IPS-18c (cell line): ENCODE measurements around the gene SERF1B.
"Not testable (repeated sequence)": the region's sequence is repeated elsewhere in the genome, so short reads cannot be mapped to it uniquely, and the experiment has no call there.

Experiments used
- H3K4me3 ChIP-seq: 2 replicates; pipeline ENCODE4 v1.7.0; 2013; ENCODE audit warnings: low read depth, mild to moderate bottlenecking, low read length, moderate library complexity; ENCODE audit not compliant: insufficient read depth
- H3K9me3 ChIP-seq: one replicate; pipeline ENCODE4 v1.6.1; 2013; ENCODE audit warnings: mild to moderate bottlenecking, low read length, moderate library complexity; ENCODE audit not compliant: control insufficient read depth, insufficient read depth

The SERF1B gene

DNA sequence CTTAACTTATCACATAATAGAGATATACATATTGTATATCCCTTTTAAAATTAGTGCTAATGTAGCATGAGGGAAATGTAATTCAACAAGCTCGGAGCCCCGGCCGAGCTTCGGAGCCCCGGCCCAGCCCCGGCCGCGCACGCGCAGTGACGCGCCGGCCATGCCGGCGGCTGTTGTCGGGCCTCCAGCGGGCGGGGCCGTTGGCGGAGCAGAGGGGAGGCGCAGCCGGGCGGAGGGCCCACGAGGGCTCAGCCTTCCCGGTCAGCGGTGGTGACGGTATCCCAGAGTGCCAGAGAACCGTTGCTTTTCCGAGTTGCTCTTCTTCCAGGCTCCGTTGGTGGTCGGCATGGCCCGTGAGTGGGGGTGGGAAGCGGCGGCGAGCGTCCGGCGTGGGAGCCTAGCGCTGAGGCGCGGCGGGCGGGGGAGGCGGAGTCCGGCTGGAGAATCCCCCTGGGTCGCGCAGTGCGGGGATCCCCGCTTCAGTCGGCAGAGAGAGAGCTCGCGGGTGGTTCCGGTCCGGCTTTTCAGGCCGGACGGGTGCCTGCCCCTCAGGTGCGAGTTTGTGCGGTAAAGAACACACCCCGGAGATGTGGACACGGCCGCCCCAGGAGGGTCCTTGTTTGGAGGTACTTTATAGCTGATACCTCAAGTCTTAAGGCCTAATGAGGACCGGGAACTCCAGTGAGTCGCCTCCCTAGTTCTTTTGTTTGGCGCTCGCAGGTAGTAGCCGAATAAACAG is at the start of gene SERF1B:
Gene SERF1B (plus strand): TSS at position 146 of the 739 bp plus-strand sequence. CDS start 201 bp downstream, at position 347.
- not testable (repeated sequence) for H3K9me3 ChIP-seq, H3K4me3 ChIP-seq

DNA sequence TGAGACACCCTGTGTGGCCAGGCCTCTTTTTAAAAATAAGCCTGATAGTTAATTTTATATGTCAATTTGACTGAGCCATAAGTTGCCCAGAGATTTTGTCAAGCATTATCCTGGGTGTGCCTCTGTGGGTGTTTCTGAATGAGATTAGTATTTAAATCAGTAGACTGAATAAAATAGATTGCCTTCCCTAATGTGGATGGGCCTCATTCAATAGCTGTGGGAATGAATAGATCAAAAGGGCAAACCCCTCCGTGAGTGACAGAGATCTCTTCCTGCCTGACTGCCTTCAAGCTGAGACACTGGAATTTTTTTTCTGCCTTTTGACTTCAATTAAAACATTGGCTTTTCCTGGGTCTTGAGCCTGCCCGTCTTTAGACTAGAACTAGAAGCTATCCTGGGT is 33.3 kb upstream of the SERF1B start:
- H3K9me3 ChIP-seq, H3K4me3 ChIP-seq: not testable (repeated sequence)

DNA sequence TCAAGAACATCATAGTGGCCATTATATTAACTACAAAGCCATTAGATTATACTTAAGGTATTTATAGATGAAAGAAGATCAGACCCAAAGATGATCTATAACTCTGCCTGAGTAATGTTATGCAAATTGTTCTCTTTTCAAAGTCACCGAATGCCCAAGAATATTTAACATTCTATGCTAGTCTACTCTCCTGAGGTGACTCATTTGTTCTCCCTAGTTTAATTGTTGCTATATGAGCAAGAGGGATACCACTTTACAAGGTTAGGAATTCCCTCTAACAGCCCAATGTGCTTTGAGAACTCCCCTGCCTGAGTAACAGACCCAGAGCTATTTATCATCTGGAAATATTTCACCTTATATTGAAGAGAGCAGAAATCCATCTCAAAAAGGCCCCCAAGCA is 29.5 kb upstream of the SERF1B start:
- not testable (repeated sequence) for H3K9me3 ChIP-seq, H3K4me3 ChIP-seq

DNA sequence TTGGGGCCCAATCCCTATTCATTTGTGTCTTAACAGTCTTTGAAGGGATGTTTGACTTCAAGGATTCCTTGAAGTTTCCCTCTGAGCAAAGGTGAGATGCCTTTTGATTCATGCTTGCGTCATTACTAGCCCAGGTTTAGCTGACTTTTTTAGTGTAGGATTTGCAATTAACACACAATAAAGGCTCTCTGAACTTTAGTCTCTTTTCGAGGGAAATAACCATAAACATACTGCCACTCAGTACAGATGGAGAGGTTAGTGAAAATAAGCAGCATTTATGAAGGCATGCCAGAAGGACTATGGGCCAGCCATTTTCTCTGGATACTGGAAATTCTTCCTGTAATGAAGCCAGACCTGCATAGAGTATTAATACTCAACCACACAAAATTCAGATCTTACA is 4.4 kb upstream of the SERF1B start:
- H3K4me3 ChIP-seq, H3K9me3 ChIP-seq: not testable (repeated sequence)

DNA sequence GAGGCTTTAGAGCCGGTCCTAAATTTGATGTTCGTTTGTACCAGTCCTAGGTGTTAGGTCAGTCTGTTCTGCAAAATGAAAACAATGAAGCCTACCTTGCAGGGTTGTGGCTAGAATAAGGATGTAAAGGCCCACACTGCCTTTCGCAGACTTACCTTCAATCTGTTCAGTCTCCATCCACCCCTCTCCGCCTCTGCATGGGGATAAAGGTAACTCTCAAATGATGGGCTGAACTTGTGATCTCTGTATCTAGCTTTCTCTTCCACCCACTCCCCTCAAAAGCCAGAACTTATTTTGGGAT is 744 bp downstream of the SERF1B start:
- H3K9me3 ChIP-seq = not testable (repeated sequence)

DNA sequence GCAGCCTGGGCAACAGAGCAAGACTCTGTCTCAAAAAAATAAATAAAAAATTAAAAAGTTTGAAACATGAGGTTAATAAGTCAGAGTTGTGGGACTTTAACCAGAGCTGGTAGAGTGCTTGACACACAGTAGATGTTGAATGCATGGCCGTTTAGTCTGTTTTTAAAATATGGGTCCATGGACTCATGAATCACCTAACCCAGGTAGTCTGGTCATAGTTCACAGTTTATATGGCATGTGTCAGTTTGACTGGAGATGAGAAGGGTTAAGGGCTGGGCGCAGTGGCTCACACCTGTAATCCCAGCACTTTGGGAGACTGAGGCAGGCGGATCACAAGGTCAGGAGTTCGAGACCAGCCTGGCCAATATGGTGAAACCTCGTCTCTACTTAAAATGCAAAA is 6.2 kb downstream of the SERF1B start:
- H3K9me3 ChIP-seq, H3K4me3 ChIP-seq: not testable (repeated sequence)

More for the DNA sequence above, 744 bp downstream of the SERF1B start:
- H3K4me3 ChIP-seq = not testable (repeated sequence)

DNA sequence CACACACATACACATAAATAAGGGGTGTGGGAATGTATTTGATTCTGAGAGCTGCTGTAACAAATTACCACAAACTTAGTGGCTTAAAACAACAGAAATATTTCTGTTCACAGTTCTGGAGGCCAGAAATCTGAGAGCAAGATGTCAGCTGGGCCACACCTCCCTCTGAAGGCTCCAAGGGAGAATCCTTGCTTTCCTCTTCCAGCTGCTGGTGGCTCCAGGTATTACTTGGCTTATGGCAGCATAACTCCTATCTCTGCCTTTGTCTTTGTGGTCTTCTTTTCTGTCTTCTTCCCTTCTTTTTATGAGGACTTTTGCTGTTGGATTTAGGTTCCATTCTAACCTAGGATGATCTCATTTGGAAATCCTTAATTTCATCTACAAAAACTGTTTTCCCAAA is 16.4 kb downstream of the SERF1B start:
- H3K9me3 ChIP-seq, H3K4me3 ChIP-seq: not testable (repeated sequence)

DNA sequence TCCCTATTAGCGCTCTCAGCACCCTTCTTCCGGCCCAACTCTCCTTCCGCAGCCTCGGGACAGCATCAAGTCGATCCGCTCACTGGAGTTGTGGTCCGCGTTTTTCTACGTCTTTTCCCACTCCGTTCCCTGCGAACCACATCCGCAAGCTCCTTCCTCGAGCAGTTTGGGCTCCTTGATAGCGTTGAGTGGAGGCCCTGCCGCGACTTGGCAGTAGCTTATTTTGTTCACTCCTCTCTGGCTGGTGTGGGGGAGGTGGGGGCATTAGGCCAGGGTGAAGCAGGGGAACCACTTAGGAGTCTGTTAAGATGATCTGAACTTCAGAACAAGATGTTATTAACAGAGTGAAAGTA is 24.7 kb downstream of the SERF1B start:
- not testable (repeated sequence) for H3K9me3 ChIP-seq, H3K4me3 ChIP-seq

DNA sequence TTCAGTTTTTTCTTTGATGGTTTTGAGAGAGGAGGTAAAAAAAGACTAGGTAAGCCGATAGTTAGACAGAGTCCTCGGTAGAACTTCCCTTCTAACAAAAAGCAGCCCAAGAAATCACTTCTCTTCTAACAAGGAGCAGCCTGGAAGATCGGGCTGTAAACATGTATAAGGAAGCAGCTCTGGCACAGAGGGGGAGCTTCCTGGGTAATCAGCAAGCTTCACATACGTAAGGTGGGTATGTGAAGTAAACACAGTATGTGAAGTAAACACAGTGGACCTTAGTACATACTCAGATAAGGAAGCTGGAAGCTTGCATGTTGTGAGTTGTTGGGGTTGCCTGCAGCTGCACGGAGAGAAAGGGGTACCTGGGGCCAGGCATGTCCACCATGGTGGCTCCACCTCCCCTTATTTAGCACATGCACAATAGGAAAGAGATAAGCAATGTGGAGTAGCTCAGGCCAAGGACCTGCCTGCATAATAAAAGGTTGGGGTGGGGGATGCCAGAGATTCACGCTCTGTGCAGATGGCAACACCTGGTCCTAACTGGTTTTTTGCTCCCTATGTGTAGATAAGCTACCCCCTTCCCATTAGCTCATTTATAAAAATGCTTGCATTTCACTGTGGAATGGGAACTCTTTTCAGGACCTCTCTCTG is 31.4 kb downstream of the SERF1B start:
- H3K4me3 ChIP-seq, H3K9me3 ChIP-seq: not testable (repeated sequence)

DNA sequence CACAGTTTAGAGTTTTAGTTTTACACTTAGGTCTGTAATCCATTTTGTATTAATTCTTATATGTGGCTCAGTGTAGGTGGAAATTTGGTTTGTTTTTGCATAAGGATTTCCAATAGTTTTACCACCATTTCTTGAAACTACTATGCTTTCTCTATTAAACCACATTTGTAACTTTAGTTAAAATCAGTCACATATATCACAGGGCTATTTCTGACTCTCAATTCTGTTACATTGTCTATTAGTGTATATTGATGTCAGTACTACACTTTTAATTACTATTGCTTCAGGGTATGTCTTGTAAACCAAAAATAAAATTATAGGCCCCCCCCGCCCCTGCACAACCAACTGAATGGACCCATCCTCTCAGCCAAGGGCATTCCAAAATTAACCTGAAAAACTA is 32.1 kb downstream of the SERF1B start:
- not testable (repeated sequence) for H3K4me3 ChIP-seq, H3K9me3 ChIP-seq

DNA sequence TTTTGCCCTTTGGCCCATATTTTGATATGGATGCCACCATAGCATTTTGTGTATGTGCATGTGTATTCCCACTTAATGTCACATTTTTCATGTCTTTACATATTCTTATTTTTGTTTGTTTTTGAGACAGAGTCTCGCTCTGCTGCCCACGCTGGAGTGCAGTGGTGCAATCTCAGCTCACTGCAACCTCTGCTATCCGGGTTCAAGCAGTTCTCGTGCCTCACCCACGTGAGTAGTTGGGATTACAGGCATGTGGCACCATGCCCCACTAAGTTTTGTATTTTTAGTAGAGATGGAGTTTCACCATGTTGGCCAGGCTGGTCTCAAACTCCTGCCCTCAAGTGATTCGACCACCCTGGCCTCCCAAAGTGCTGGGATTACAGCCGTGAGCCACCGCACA is 52.6 kb downstream of the SERF1B start:
- not testable (repeated sequence) for H3K9me3 ChIP-seq, H3K4me3 ChIP-seq

DNA sequence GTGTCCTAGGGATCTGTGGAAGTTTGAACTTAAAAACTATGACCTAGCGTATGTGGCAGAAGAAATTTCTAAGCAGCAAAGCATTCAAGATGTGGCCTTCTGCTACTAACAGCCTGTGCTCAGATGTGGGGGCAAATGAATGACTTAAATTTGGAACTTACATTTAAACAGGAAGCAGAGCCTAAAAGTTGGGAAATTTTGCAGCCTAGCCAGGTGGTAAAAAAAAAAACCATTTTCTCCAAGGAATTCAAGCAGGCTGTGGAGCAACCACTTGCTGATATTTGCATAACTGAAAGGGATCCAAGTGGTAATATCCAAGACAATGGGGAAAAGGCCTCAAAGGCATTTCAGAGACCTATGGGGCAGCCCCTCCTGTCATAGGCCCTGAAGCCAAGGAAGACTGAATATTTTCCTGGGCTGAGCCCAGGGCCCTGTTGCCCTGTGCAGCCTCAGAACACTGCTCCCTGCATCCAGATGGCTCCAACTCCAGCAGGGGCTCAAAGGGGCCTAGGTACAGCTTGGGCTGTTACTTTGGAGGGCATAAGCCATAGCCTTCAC is 63.9 kb downstream of the SERF1B start:
- H3K9me3 ChIP-seq, H3K4me3 ChIP-seq: not testable (repeated sequence)

DNA sequence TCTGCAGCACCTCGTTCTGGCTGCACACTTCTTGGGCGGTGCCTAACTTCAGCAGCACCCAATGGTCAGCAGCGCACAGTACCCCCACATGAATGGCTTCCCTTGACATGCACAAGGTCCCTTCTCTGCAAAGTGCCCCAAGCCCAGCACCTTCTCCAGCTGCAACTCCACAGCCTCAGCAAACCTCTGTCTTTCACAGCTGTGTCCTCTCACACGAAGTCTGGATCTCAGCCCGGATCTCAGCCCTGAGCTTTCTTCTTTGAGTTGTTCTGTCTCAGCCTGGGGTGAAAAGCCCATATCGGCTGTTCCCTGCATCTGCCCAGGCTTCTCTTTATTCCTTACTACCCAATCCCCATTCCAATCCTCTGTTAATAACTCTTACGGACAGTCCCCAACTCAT is 66.7 kb downstream of the SERF1B start:
- H3K9me3 ChIP-seq, H3K4me3 ChIP-seq: not testable (repeated sequence)
